Keratinocyte (primary cell): ENCODE measurements around the gene TBXAS1.

Experiments used
- EZH2 ChIP-seq: IDR thresholded peaks from one replicate; pipeline ENCODE4 v1.6.1; 2012; ENCODE audit warnings: inconsistent platforms, mild to moderate bottlenecking, low read length, moderate library complexity
- TF ChIP-seq, protein P1 (sequence below), 3 experiments: IDR thresholded peaks in 1 of 3; conservative IDR thresholded peaks in 1 of 3; optimal IDR thresholded peaks in 1 of 3; 2 replicates in 2 of 3; 3 replicates in 1 of 3; pipeline versions ENCODE3 to v1.5.1; 2011; ENCODE audit warnings: low read length in 3 of 3, mild to moderate bottlenecking in 3 of 3, moderate library complexity in 2 of 3, control low read depth in 1 of 3, inconsistent platforms in 1 of 3; ENCODE audit not compliant: insufficient read depth in 2 of 3; ENCODE audit errors: extremely low read depth in 1 of 3

DNA sequence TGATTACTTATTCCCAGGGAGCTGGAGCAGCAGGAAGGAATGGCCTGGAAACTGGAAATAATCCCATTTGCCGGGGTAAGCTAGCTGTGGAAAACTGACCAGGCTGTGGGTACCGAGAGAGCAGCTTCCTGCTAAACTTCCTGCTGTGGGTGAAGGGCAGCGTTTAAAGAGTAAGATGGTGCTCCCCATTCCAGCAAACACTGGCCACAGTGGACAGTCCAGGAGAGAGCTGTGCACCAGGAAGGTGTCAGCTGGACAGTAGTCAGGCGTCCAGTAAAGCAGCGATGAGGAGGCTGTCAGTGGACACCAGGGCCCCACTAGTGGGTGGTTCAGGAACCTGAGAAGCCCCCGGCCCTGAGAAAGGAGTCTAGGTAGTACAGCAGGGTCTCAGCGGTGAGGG is 55.4 kb downstream of the TBXAS1 start:
- TF ChIP-seq, protein P1, sequence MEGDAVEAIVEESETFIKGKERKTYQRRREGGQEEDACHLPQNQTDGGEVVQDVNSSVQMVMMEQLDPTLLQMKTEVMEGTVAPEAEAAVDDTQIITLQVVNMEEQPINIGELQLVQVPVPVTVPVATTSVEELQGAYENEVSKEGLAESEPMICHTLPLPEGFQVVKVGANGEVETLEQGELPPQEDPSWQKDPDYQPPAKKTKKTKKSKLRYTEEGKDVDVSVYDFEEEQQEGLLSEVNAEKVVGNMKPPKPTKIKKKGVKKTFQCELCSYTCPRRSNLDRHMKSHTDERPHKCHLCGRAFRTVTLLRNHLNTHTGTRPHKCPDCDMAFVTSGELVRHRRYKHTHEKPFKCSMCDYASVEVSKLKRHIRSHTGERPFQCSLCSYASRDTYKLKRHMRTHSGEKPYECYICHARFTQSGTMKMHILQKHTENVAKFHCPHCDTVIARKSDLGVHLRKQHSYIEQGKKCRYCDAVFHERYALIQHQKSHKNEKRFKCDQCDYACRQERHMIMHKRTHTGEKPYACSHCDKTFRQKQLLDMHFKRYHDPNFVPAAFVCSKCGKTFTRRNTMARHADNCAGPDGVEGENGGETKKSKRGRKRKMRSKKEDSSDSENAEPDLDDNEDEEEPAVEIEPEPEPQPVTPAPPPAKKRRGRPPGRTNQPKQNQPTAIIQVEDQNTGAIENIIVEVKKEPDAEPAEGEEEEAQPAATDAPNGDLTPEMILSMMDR (optimal IDR thresholded peaks at IDR 0.05 in 1 of 3, IDR thresholded peaks at IDR 0.05 in 1 of 3, conservative IDR thresholded peaks at IDR 0.05 in 1 of 3; ENCODE audit: extremely low read depth in 1 of 3, insufficient read depth in 2 of 3, low read length in 3 of 3): no peak
- TF ChIP-seq EZH2: no peak
